Right lobe of liver (tissue), 4 donors: Measurements from ENCODE around the gene NR6A1.

Source experiments
- CTCF ChIP-seq, 4 donors: fragments of 200-600 bp in 3 of 4; fragments of 450-650 bp in 1 of 4; IDR thresholded peaks; one replicate each; pipeline versions ENCODE4 v1.5.1 to v1.8.0; 2016 to 2022; ENCODE audit warnings: antibody characterized with exemption in 4 of 4, mild to moderate bottlenecking in 2 of 4
- POLR2A ChIP-seq: fragments of 450-650 bp; IDR thresholded peaks from one replicate; pipeline ENCODE4 v1.6.1; 2017; ENCODE audit warnings: antibody characterized with exemption, mild to moderate bottlenecking
- donor health status: DM: no; HTN: no; CAD: no.
- donor health status: DM: no; HTN: no; CAD: no.
- donor health status: DM: no; HTN: yes; CAD: no.

- TF ChIP-seq CTCF (IDR thresholded peaks at IDR 0.05) (no peak), POLR2A (no peak)
Observed at GRCh38 chr9:124760719-124761118, 10.4 kb downstream of the NR6A1 start.
